RWPE2 (cell line): Measurements from ENCODE around the gene CERT1.

ENCODE experiments used
- ATAC-seq: fragments of 200-7000 bp; cut with Tn5 transposase; 3 replicates; pipeline ENCODE4 v1.9.1; 2021; ENCODE audit warnings: low read depth
- DNase-seq: peaks from one replicate; pipeline ENCODE4 v3.0.0-alpha.2; 2020; ENCODE audit warnings: low spot score
- H3K27ac ChIP-seq: fragments of 450-650 bp; 2 replicates; pipeline ENCODE4 v1.5.1; 2017; ENCODE audit warnings: mild to moderate bottlenecking; ENCODE audit not compliant: poor library complexity, severe bottlenecking
- H3K27me3 ChIP-seq: fragments of 250-450 bp; sonication (Bioruptor Pico); 2 replicates; pipeline ENCODE4 v1.5.1; 2021; ENCODE audit warnings: mild to moderate bottlenecking, moderate library complexity; ENCODE audit not compliant: insufficient read depth, poor library complexity, severe bottlenecking
- H3K36me3 ChIP-seq: fragments of 250-450 bp; sonication (Bioruptor Pico); 2 replicates; pipeline ENCODE4 v1.5.1; 2020; ENCODE audit warnings: low read depth, mild to moderate bottlenecking, moderate library complexity
- H3K4me1 ChIP-seq: fragments of 250-450 bp; sonication (Bioruptor Pico); 2 replicates; pipeline ENCODE4 v1.5.1; 2021; ENCODE audit warnings: mild to moderate bottlenecking, moderate library complexity; ENCODE audit not compliant: insufficient read depth, poor library complexity, severe bottlenecking
- H3K4me3 ChIP-seq: fragments of 250-450 bp; sonication (Bioruptor Pico); 2 replicates; pipeline ENCODE4 v1.5.1; 2021; ENCODE audit warnings: mild to moderate bottlenecking, moderate library complexity; ENCODE audit not compliant: severe bottlenecking
- H3K9me3 ChIP-seq: fragments of 250-450 bp; sonication (Bioruptor Pico); 2 replicates; pipeline ENCODE4 v1.5.1; 2021; ENCODE audit warnings: mild to moderate bottlenecking, moderate library complexity; ENCODE audit not compliant: severe bottlenecking
- CTCF ChIP-seq: fragments of 450-650 bp; IDR thresholded peaks from one replicate; pipeline ENCODE4 v1.5.1; 2017; ENCODE audit warnings: mild to moderate bottlenecking, moderate library complexity; ENCODE audit not compliant: poor library complexity, severe bottlenecking

The CERT1 gene

GRCh38 chr5:75412111-75412990 is 99.1 kb downstream of the CERT1 start:
- H3K4me1 ChIP-seq: no peaks in the 10 kb centered on the region
- ATAC-seq (no peak), DNase-seq (no peak)
- H3K9me3 ChIP-seq: no peaks in the 10 kb centered on the region
- H3K36me3 ChIP-seq: peaks cover 39% of the 10 kb centered on the region
- H3K27me3 ChIP-seq: no peaks in the 10 kb centered on the region
- no peak for TF ChIP-seq CTCF
- H3K27ac ChIP-seq: no peak overlapping the region
- H3K4me3 ChIP-seq: no peak overlapping the region

- no peak for TF ChIP-seq CTCF
- Histone ChIP-seq H3K36me3 (peaks cover 14% of the 10 kb centered on the region), H3K4me3 (no peak overlapping the region), H3K27ac (no peak overlapping the region), H3K27me3 (no peaks in the 10 kb centered on the region), H3K4me1 (no peaks in the 10 kb centered on the region), H3K9me3 (no peaks in the 10 kb centered on the region)
- DNase-seq: no peak
- ATAC-seq: peak; percentile 70; the same call in 2 of the 3 replicates
Observed at GRCh38 chr5:75405296-75405695, 106.1 kb downstream of the CERT1 start.

DNA sequence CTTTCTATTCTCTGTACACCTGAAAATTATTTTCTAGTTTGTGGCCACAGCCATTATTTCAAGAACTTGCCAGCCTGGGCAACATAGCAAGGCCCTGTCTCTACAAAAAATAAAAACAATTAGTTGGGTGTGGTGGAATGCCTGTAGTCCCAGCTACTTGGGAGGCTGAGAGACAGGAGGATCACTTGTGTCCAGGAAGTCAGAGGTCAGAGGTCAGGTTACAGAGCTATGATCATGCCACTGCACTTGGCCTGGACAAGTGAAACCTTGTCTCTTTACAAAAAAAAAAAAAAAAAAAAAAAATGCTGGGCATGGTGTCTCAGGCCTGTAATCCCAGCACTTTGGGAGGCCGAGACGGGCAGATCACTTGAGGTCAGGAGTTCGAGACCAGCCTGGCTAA is 116.2 kb downstream of the CERT1 start:
- no peak overlapping the region for H3K27ac ChIP-seq
- ATAC-seq (no peak), DNase-seq (no peak)
- no peaks in the 10 kb centered on the region for H3K27me3 ChIP-seq
- H3K4me1 ChIP-seq: no peaks in the 10 kb centered on the region
- peaks cover 22% of the 10 kb centered on the region for H3K36me3 ChIP-seq
- H3K4me3 ChIP-seq: no peak overlapping the region
- H3K9me3 ChIP-seq: no peaks in the 10 kb centered on the region
- TF ChIP-seq CTCF: no peak

GRCh38 chr5:75389430-75389829 is 122.0 kb downstream of the CERT1 start:
- TF ChIP-seq CTCF: no peak
- no peaks in the 10 kb centered on the region for H3K9me3 ChIP-seq
- no peaks in the 10 kb centered on the region for H3K4me1 ChIP-seq
- peaks cover 35% of the 10 kb centered on the region for H3K36me3 ChIP-seq
- H3K4me3 ChIP-seq: no peak overlapping the region
- no peaks in the 10 kb centered on the region for H3K27me3 ChIP-seq
- DNase-seq: no peak
- no peak for ATAC-seq
- H3K27ac ChIP-seq: no peak overlapping the region

- no peak for ATAC-seq
- Histone ChIP-seq H3K27ac (no peak overlapping the region), H3K27me3 (no peaks in the 10 kb centered on the region), H3K36me3 (peaks cover 48% of the 10 kb centered on the region), H3K9me3 (no peaks in the 10 kb centered on the region), H3K4me3 (no peak overlapping the region), H3K4me1 (no peaks in the 10 kb centered on the region)
- no peak for DNase-seq
- no peak for TF ChIP-seq CTCF
Observed at GRCh38 chr5:75387806-75388205, 123.6 kb downstream of the CERT1 start.
